GM12878 (cell line): Measurements from ENCODE around the gene C1QTNF3. TPM values are rescaled to one million over a fixed set of nuclear protein-coding genes. Genes with fewer than 3 reads are reported as not detected.
"Not testable (repeated sequence)": the region's sequence is repeated elsewhere in the genome, so short reads cannot be mapped to it uniquely, and the experiment has no call there.

Experiments used
- ATAC-seq: fragments of 200-7000 bp; cut with Tn5 transposase; 3 replicates; pipeline ENCODE4 v1.9.1; 2020; ENCODE audit warnings: mild to moderate bottlenecking, moderate library complexity
- BruUV-seq: library from RNA; stranded (reverse); fragments of 400-500 nt; replicated peaks from 2 replicates; lab custom pipeline; 2021; lab: Mats Ljungman, UMichigan
- CTCF ChIA-PET: fragments of 300-600 bp; sonication (Branson Sonifier 250); formaldehyde crosslinking; extraction: SDS; loops from one replicate; lab custom pipeline; 2021; ENCODE audit warnings: inconsistent platforms; lab: Yijun Ruan, JAX
- POLR2A ChIA-PET: fragments of 350-600 bp; formaldehyde crosslinking; extraction: SDS; loops from one replicate; lab custom pipeline; 2021; ENCODE audit warnings: inconsistent platforms; lab: Charles Lee
- RAD21 ChIA-PET: fragments of 300-600 bp; sonication (Branson Sonifier 250); formaldehyde crosslinking; loops from one replicate; lab custom pipeline; 2023; ENCODE audit warnings: antibody characterized with exemption; ENCODE audit not compliant: unreplicated experiment; lab: Charles Lee
- SMC1A ChIA-PET: fragments of 300-600 bp; sonication (Branson Sonifier 250); formaldehyde crosslinking; loops from one replicate; lab custom pipeline; 2023; ENCODE audit not compliant: unreplicated experiment, uncharacterized antibody; lab: Charles Lee
- DNase-seq: peaks from one replicate; pipeline ENCODE4 v3.0.0-alpha.2; 2011; ENCODE audit warnings: low read depth, low spot score
- FAIRE-seq: peaks from 3 replicates; lab custom pipeline; 2011; peaks lifted over from hg19 to GRCh38; lab: Jason Lieb, UNC
- H2AFZ ChIP-seq: 2 replicates; pipeline ENCODE4 v1.6.0; 2011; ENCODE audit warnings: low read depth, low read length, control low read depth; ENCODE audit not compliant: control insufficient read depth
- H3K27ac ChIP-seq: 2 replicates; pipeline ENCODE4 v1.5.1; 2011; ENCODE audit warnings: control low read depth; ENCODE audit not compliant: control insufficient read depth, insufficient read depth
- H3K27me3 ChIP-seq, 2 experiments: replicated peaks in 1 of 2; 2 replicates each; pipeline versions ENCODE4 v1.6.0 to v1.6.1; 2011; ENCODE audit warnings: low read length in 1 of 2; ENCODE audit not compliant: control insufficient read depth in 2 of 2, insufficient read depth in 2 of 2
- H3K36me3 ChIP-seq, 2 experiments: 2 replicates each; pipeline ENCODE4 v1.5.1; 2011; ENCODE audit warnings: low read length in 1 of 2; ENCODE audit not compliant: control insufficient read depth in 2 of 2, insufficient read depth in 2 of 2
- H3K4me1 ChIP-seq: 2 replicates; pipeline ENCODE4 v1.6.1; 2011; ENCODE audit warnings: mild to moderate bottlenecking, low read length, moderate library complexity, mixed read lengths; ENCODE audit not compliant: control insufficient read depth, insufficient read depth
- H3K4me2 ChIP-seq: 2 replicates; pipeline ENCODE4 v1.6.0; 2011; ENCODE audit warnings: control low read depth; ENCODE audit not compliant: control insufficient read depth, insufficient read depth
- H3K4me3 ChIP-seq: fragments of 200-600 bp; sonication (generic); 2 replicates; pipeline ENCODE4 v1.5.1; 2016
- H3K79me2 ChIP-seq: 2 replicates; pipeline ENCODE4 v1.6.0; 2011; ENCODE audit warnings: low read length; ENCODE audit not compliant: control insufficient read depth, insufficient read depth
- H3K9ac ChIP-seq: 2 replicates; pipeline ENCODE4 v1.8.0; 2011; ENCODE audit warnings: low read length, control low read depth, mixed read lengths; ENCODE audit not compliant: control insufficient read depth, insufficient read depth
- H3K9me3 ChIP-seq: replicated peaks from 3 replicates; pipeline ENCODE4 v1.5.1; 2011; ENCODE audit warnings: mild to moderate bottlenecking, low read length; ENCODE audit not compliant: control insufficient read depth, insufficient read depth
- H4K20me1 ChIP-seq: 2 replicates; pipeline ENCODE4 v1.6.0; 2011; ENCODE audit not compliant: control insufficient read depth, insufficient read depth
- CBFB ChIP-seq: IDR thresholded peaks from 2 replicates; pipeline ENCODE4 v1.6.1; 2016; ENCODE audit warnings: antibody characterized with exemption, low read depth
- CTCF ChIP-seq, 3 experiments: IDR thresholded peaks in 2 of 3; conservative IDR thresholded peaks in 1 of 3; 2 replicates each; pipeline ENCODE4 v1.5.1; 2011; ENCODE audit warnings: low read depth in 3 of 3, low read length in 3 of 3, mild to moderate bottlenecking in 3 of 3, control low read depth in 2 of 3, moderate library complexity in 2 of 3, inconsistent platforms in 1 of 3, mixed read lengths in 1 of 3; ENCODE audit not compliant: control insufficient read depth in 2 of 3, insufficient read depth in 1 of 3; ENCODE audit errors: extremely low read depth in 1 of 3
- KAT2A ChIP-seq: conservative IDR thresholded peaks from 2 replicates; pipeline ENCODE4 v1.6.1; 2011; ENCODE audit warnings: low read depth, low read length; ENCODE audit not compliant: control insufficient read depth
- MLLT1 ChIP-seq: fragments of 450-650 bp; IDR thresholded peaks from 2 replicates; pipeline ENCODE4 v1.6.1; 2016; ENCODE audit warnings: mild to moderate bottlenecking
- WGBS: methylation state at CpG from one replicate; pipeline ENCODE4 v1.1.6; 2016; ENCODE audit warnings: low lambda C conversion rate; ENCODE audit not compliant: insufficient replicate concordance, insufficient coverage; ENCODE audit errors: missing lambda C conversion rate; 5-methylcytosine and 5-hydroxymethylcytosine counted together
- in situ Hi-C: fragments of 300-500 bp; cut with MboI; formaldehyde crosslinking; loops from 9 replicates; pipeline ENCODE4 v1.14.3; 2018; ENCODE audit warnings: mixed read lengths
- intact Hi-C: fragments of 100-400 bp; cut with micrococcal nuclease; formaldehyde crosslinking; loops from one replicate; pipeline ENCODE4 v1.14.2; 2022; ENCODE audit not compliant: unreplicated experiment
- polyA plus RNA-seq, 11 experiments: library from polyadenylated mRNA; depleted of rRNA in 4 of 11; unstranded in 6 of 11; stranded (reverse) in 5 of 11; fragments of >200 nt; fragmentation: Nextera tagmentation in 4 of 11; fragmentation: Illumina TruSeq in 1 of 11; extraction: Ambion mirVana in 4 of 11; extraction: Trizol in 1 of 11; gene quantifications; 1 replicate in 1 of 11; 2 replicates in 10 of 11; pipeline versions ENCODE4 v1.2.1 to v1.2.3, GENCODE V29; 2011 to 2016; ENCODE audit warnings: inconsistent platforms in 2 of 11, missing spikeins in 2 of 11, low read depth in 1 of 11
- total RNA-seq, 4 experiments: library from RNA; depleted of rRNA in 3 of 4; stranded (reverse); fragments of >200 nt in 3 of 4; fragmentation: Illumina TruSeq in 1 of 4; extraction: Trizol in 1 of 4; gene quantifications; 2 replicates each; pipeline versions ENCODE4 v1.2.1 to v1.2.3, GENCODE V29; 2013 to 2021

C1QTNF3 gene
- total and polyA plus RNA-seq, 10 of the 15 experiments (the other 5 are each of a cell fraction or from before 2014, with no cell fraction given) = 0.39 to 6.3 (median 1.3) TPM

GRCh38 chr5:34031117-34031516 is 11.9 kb downstream of the C1QTNF3 start:
- TF ChIP-seq CBFB (no peak), MLLT1 (no peak), CTCF (IDR thresholded peaks at IDR 0.05 in 2 of 3, conservative IDR thresholded peaks at IDR 0.05 in 1 of 3; ENCODE audit: control insufficient read depth in 2 of 3, extremely low read depth in 1 of 3, insufficient read depth in 1 of 3, low read depth in 3 of 3, low read length in 3 of 3) (no peak), KAT2A (no peak)
- DNase-seq (no peak), FAIRE-seq (no peak), ATAC-seq (no peak)
- H3K27me3 ChIP-seq = no peaks in the 10 kb centered on the region
- intact Hi-C loops (no loop called here), in situ Hi-C loops (no loop called here)
- BruUV-seq = no TSS peak
- POLR2A ChIA-PET = interaction anchor here (0.7 to 1.7 kb wide), 2 partner anchors 11 to 23 kb away, joined by 4 to 5 read pairs; partner anchors contain the start of genes AMACR and C1QTNF3
- no peak overlapping the region for H3K4me2 ChIP-seq
- H3K27ac ChIP-seq = no peak overlapping the region
- no peak overlapping the region for H2AFZ ChIP-seq
- no peak overlapping the region for H3K9ac ChIP-seq
- WGBS = 63% methylated on average over 2 of the region's 2 CpGs
- H4K20me1 ChIP-seq = no peaks in the 10 kb centered on the region
- no peaks in the 10 kb centered on the region for H3K79me2 ChIP-seq
- no peaks in the 10 kb centered on the region for H3K36me3 ChIP-seq
- H3K4me3 ChIP-seq = no peak overlapping the region
- CTCF ChIA-PET = interaction anchor here (1.1 kb wide), 1 partner anchor 10 kb away, joined by 3 read pairs; no protein-coding TSS in a partner anchor
- H3K4me1 ChIP-seq = peaks cover 3% of the 10 kb centered on the region; the same call in 1 of the 2 replicates
- no peaks in the 10 kb centered on the region for H3K9me3 ChIP-seq
- RAD21 ChIA-PET = interaction anchor here (0.9 to 1.4 kb wide), 2 partner anchors 16 to 23 kb away, joined by 3 read pairs; partner anchors contain the start of gene AMACR
- SMC1A ChIA-PET = interaction anchor here (0.7 to 1.6 kb wide), 7 partner anchors 9 to 49 kb away, joined by 3 to 5 read pairs (median 3); no protein-coding TSS in a partner anchor

- ChIA-PET SMC1A (interaction anchor here (1.1 to 1.6 kb wide), 3 partner anchors 10 to 50 kb away, joined by 3 to 5 read pairs (median 4); no protein-coding TSS in a partner anchor), CTCF (interaction anchor here (1.1 kb wide), 1 partner anchor 10 kb away, joined by 3 read pairs; no protein-coding TSS in a partner anchor), POLR2A (interaction anchor here (0.7 to 1.7 kb wide), 2 partner anchors 12 to 22 kb away, joined by 4 to 5 read pairs; partner anchors contain the start of genes AMACR and C1QTNF3)
- H3K4me1 ChIP-seq, DNase-seq, H3K27ac ChIP-seq, H4K20me1 ChIP-seq, intact Hi-C loops, H3K9me3 ChIP-seq, H3K36me3 ChIP-seq, H3K27me3 ChIP-seq, RAD21 ChIA-PET, BruUV-seq, ATAC-seq, H3K79me2 ChIP-seq, in situ Hi-C loops, H3K4me2 ChIP-seq, H3K9ac ChIP-seq, H3K4me3 ChIP-seq, FAIRE-seq, H2AFZ ChIP-seq: not testable (repeated sequence)
- WGBS = 93% methylated on average over 2 of the region's 2 CpGs
These were observed 12.4 kb downstream of the C1QTNF3 start for GRCh38 chr5:34030585-34030984.
